Spleen (tissue), 7 donors: ENCODE data around the gene TXNRD2.

ENCODE experiments used
- CTCF ChIP-seq, 11 experiments: fragments of 200-600 bp in 7 of 11; fragments of 450-650 bp in 4 of 11; sonication (generic) in 4 of 11; IDR thresholded peaks in 8 of 11; conservative IDR thresholded peaks in 3 of 11; 1 replicate in 7 of 11; 2 replicates in 4 of 11; pipeline versions ENCODE4 v1.4.0 to v1.8.0; 2016 to 2021; ENCODE audit warnings: antibody characterized with exemption in 11 of 11, inconsistent platforms in 4 of 11, mild to moderate bottlenecking in 1 of 11
- POLR2A ChIP-seq, 3 donors: fragments of 450-650 bp; IDR thresholded peaks; one replicate each; pipeline ENCODE4 v1.5.1; 2017; ENCODE audit warnings: antibody characterized with exemption in 3 of 3, mild to moderate bottlenecking in 1 of 3
- donor health status: DM: no; HTN: no; CAD: no; lungs with moderate emphysema.
- donor health status: DM: no; HTN: no; CAD: no.
- donor health status: DM: no; HTN: no; CAD: no.

GRCh38 chr22:19984851-19985811, 43.5 kb upstream of the TXNRD2 start:
- TF ChIP-seq CTCF (IDR thresholded peaks at IDR 0.05 in 8 of 11, conservative IDR thresholded peaks at IDR 0.05 in 3 of 11) (no peak), POLR2A (IDR thresholded peaks at IDR 0.05) (no peak)
